ENCODE measurements around the gene TMEM170A.

GRCh38 chr16:75415169-75415905, 49.2 kb downstream of the TMEM170A start:
- TF ChIP-seq CHD2 (IDR thresholded peaks at IDR 0.05; ENCODE audit: low read depth, low read length) (no peak), EZH2 (conservative IDR thresholded peaks at IDR 0.05; ENCODE audit: low read depth, low read length) (no peak), POLR2AphosphoS5 (IDR thresholded peaks at IDR 0.05; ENCODE audit: low read depth, low read length) (no peak), CTCF (CRISPR knock-in tag; IDR thresholded peaks at IDR 0.05) (no peak), NFYB (CRISPR knock-in tag; IDR thresholded peaks at IDR 0.05) (no peak), ZNF180 (CRISPR knock-in tag; IDR thresholded peaks at IDR 0.05; ENCODE audit: borderline replicate concordance, low read depth) (no peak), PPARG (CRISPR knock-in tag; conservative IDR thresholded peaks at IDR 0.05) (no peak), SRSF1 (optimal IDR thresholded peaks at IDR 0.05; ENCODE audit: low read depth, low read length) (no peak), FOXK1 (CRISPR knock-in tag; IDR thresholded peaks at IDR 0.05; ENCODE audit: borderline replicate concordance, low read depth) (no peak), KDM5A (IDR thresholded peaks at IDR 0.05; ENCODE audit: borderline replicate concordance, low read length) (no peak)
- TF ChIP-seq, protein P1, sequence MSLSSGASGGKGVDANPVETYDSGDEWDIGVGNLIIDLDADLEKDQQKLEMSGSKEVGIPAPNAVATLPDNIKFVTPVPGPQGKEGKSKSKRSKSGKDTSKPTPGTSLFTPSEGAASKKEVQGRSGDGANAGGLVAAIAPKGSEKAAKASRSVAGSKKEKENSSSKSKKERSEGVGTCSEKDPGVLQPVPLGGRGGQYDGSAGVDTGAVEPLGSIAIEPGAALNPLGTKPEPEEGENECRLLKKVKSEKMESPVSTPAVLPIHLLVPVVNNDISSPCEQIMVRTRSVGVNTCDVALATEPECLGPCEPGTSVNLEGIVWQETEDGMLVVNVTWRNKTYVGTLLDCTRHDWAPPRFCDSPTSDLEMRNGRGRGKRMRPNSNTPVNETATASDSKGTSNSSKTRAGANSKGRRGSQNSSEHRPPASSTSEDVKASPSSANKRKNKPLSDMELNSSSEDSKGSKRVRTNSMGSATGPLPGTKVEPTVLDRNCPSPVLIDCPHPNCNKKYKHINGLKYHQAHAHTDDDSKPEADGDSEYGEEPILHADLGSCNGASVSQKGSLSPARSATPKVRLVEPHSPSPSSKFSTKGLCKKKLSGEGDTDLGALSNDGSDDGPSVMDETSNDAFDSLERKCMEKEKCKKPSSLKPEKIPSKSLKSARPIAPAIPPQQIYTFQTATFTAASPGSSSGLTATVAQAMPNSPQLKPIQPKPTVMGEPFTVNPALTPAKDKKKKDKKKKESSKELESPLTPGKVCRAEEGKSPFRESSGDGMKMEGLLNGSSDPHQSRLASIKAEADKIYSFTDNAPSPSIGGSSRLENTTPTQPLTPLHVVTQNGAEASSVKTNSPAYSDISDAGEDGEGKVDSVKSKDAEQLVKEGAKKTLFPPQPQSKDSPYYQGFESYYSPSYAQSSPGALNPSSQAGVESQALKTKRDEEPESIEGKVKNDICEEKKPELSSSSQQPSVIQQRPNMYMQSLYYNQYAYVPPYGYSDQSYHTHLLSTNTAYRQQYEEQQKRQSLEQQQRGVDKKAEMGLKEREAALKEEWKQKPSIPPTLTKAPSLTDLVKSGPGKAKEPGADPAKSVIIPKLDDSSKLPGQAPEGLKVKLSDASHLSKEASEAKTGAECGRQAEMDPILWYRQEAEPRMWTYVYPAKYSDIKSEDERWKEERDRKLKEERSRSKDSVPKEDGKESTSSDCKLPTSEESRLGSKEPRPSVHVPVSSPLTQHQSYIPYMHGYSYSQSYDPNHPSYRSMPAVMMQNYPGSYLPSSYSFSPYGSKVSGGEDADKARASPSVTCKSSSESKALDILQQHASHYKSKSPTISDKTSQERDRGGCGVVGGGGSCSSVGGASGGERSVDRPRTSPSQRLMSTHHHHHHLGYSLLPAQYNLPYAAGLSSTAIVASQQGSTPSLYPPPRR (CRISPR knock-in tag; IDR thresholded peaks at IDR 0.05; ENCODE audit: borderline replicate concordance) = no peak
